Tibial artery (tissue), 4 donors: Measurements from ENCODE around the gene ZSCAN4.

Experiments used
- DNase-seq, 2 donors: peaks; one replicate each; pipeline ENCODE4 v3.0.0-alpha.2; 2019
- H3K27ac ChIP-seq, 2 donors: fragments of 200-600 bp; sonication (generic) in 1 of 2; 1 replicate in 1 of 2; 2 replicates in 1 of 2; pipeline ENCODE4 v1.5.1; 2018 to 2019; ENCODE audit warnings: mild to moderate bottlenecking in 1 of 2
- H3K27me3 ChIP-seq, 2 donors: fragments of 200-600 bp; sonication (generic) in 1 of 2; one replicate each; pipeline versions ENCODE4 v1.5.1 to v1.6.0; 2016 to 2019
- H3K36me3 ChIP-seq, 3 donors: fragments of 200-600 bp; sonication (generic) in 2 of 3; one replicate each; pipeline ENCODE4 v1.5.1; 2016 to 2019; ENCODE audit warnings: mild to moderate bottlenecking in 2 of 3
- H3K4me1 ChIP-seq, 4 donors: fragments of 200-600 bp; sonication (generic) in 2 of 4; 1 replicate in 3 of 4; 2 replicates in 1 of 4; pipeline ENCODE4 v1.5.1; 2016 to 2019
- H3K4me3 ChIP-seq, 2 donors: fragments of 200-600 bp; sonication (generic) in 1 of 2; 1 replicate in 1 of 2; 2 replicates in 1 of 2; pipeline ENCODE4 v1.5.1; 2018 to 2019; ENCODE audit warnings: mild to moderate bottlenecking in 2 of 2
- H3K9me3 ChIP-seq, 3 donors: fragments of 200-600 bp; sonication (generic) in 1 of 3; one replicate each; pipeline ENCODE4 v1.5.1; 2016 to 2019
- intact Hi-C: fragments of 100-400 bp; cut with DNase I; formaldehyde crosslinking; loops from one replicate; pipeline ENCODE4 v1.15.0; 2023; ENCODE audit warnings: low total_unique reads
- TF ChIP-seq, protein P1 (sequence below), 2 experiments: fragments of 200-600 bp in 1 of 2; fragments of 450-650 bp in 1 of 2; IDR thresholded peaks; one replicate each; pipeline ENCODE4 v1.5.1; 2017 to 2019; ENCODE audit warnings: antibody characterized with exemption in 2 of 2, mild to moderate bottlenecking in 1 of 2, moderate library complexity in 1 of 2

Gene ZSCAN4

DNA sequence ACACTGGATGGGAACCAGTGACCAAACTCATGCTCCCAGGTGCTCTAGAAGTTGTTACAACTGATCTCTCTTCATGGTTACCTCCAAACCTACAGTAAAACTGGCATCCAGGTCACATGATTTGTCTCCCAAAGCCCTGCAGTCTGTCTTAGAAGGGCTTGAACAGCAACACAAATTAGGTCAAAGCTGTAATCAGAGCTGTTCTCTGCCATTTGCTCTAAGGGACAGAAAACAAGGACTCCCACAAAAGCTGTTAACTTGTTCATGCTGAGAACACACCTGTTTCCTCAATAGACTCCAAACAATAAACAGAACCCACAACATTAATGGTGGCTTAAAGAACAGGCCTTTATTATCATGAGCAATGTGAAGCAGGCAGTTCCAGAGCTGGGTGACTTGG, 50.7 kb downstream of the ZSCAN4 start:
- peaks cover 8 to 100% (median 60%) of the 10 kb centered on the region in 3 donors for H3K9me3 ChIP-seq
- TF ChIP-seq, protein P1, sequence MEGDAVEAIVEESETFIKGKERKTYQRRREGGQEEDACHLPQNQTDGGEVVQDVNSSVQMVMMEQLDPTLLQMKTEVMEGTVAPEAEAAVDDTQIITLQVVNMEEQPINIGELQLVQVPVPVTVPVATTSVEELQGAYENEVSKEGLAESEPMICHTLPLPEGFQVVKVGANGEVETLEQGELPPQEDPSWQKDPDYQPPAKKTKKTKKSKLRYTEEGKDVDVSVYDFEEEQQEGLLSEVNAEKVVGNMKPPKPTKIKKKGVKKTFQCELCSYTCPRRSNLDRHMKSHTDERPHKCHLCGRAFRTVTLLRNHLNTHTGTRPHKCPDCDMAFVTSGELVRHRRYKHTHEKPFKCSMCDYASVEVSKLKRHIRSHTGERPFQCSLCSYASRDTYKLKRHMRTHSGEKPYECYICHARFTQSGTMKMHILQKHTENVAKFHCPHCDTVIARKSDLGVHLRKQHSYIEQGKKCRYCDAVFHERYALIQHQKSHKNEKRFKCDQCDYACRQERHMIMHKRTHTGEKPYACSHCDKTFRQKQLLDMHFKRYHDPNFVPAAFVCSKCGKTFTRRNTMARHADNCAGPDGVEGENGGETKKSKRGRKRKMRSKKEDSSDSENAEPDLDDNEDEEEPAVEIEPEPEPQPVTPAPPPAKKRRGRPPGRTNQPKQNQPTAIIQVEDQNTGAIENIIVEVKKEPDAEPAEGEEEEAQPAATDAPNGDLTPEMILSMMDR (IDR thresholded peaks at IDR 0.05): no peak
- intact Hi-C loops: no loop called here

DNA sequence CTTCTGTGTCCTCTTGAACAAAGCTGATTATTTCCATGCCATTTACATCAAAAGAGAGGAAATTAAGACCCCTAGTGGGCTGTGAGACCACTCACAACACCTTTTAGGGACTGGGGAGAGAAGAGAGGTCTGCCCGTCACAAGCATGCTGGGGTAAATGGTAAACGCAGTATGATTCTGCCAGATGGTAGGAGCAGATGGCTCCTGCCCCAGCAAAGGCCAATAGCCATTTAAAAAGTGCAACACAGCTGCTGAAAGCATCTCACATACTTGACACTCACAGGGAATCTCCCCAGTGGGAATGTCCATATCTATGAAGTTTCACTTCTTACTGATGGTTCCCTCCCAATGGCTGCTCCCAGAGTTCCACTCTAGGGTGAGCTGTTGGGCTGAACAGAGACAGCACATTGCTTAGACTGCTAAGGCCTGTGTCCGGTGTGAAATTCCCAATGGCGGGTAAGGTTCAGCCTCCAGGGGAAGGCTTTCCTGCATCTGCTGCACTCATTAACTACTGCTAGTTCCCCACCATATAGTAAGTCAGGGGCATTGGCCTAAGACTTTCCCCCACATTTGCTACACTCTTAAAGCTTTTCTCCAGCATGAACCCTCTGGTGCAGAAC, 51.3 kb downstream of the ZSCAN4 start:
- Histone ChIP-seq H3K4me3 (no peak overlapping the region), H3K27ac (no peak overlapping the region), H3K36me3 (peaks cover 47 to 90% (median 58%) of the 10 kb centered on the region in 3 donors), H3K4me1 (no peaks in the 10 kb centered on the region), H3K27me3 (no peaks in the 10 kb centered on the region), H3K9me3 (peaks cover 8 to 100% (median 66%) of the 10 kb centered on the region in 3 donors)
- intact Hi-C loops: no loop called here
- TF ChIP-seq, protein P1 (IDR thresholded peaks at IDR 0.05): no peak
- DNase-seq: no peak

More for the DNA sequence above, 50.7 kb downstream of the ZSCAN4 start:
- Histone ChIP-seq H3K4me1 (no peaks in the 10 kb centered on the region), H3K27ac (no peak overlapping the region), H3K36me3 (peaks cover 52 to 90% (median 64%) of the 10 kb centered on the region in 3 donors), H3K4me3 (no peak overlapping the region), H3K27me3 (no peaks in the 10 kb centered on the region)
- no peak for DNase-seq

DNA sequence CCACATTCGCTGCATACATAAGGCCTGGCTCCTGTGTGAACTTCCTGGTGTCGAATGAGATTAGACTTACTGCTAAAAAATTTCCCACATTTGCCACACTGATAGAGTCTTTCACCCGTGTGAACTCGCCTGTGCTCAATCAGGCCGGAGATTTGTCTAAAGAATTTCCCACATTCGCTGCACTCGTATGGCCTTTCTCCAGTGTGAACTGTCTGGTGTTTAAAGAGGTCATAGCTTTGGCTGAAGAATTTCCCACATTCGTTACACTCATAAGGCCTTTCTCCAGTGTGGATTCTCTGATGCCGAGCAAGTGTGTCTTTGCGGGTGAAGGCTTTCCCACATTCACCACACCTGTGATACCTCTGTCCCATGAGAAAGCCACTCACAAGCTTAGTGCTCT, 52.1 kb downstream of the ZSCAN4 start:
- no peak overlapping the region for H3K4me3 ChIP-seq
- peaks cover 8 to 100% (median 75%) of the 10 kb centered on the region in 3 donors for H3K9me3 ChIP-seq
- TF ChIP-seq, protein P1 (IDR thresholded peaks at IDR 0.05): no peak
- intact Hi-C loops: no loop called here
- H3K27ac ChIP-seq: no peak overlapping the region
- peaks cover 46 to 90% (median 58%) of the 10 kb centered on the region in 3 donors for H3K36me3 ChIP-seq
- no peak for DNase-seq
- H3K27me3 ChIP-seq: no peaks in the 10 kb centered on the region
- no peaks in the 10 kb centered on the region for H3K4me1 ChIP-seq
